Mesodermal cell (in vitro differentiated cells): ENCODE measurements around the gene TEX30. TPM values are rescaled to one million over a fixed set of nuclear protein-coding genes. Genes with fewer than 3 reads are reported as not detected.

Experiments used
- H3K27ac ChIP-seq: 2 replicates; pipeline ENCODE4 v1.7.0; 2013; ENCODE audit warnings: mild to moderate bottlenecking, low read depth, low read length, moderate library complexity; ENCODE audit not compliant: severe bottlenecking
- H3K36me3 ChIP-seq: 2 replicates; pipeline ENCODE4 v1.7.1; 2013; ENCODE audit warnings: mild to moderate bottlenecking, low read length, moderate library complexity; ENCODE audit not compliant: control insufficient read depth, insufficient read depth
- H3K4me1 ChIP-seq: one replicate; pipeline ENCODE4 v1.7.1; 2013; ENCODE audit warnings: mild to moderate bottlenecking, low read length; ENCODE audit not compliant: insufficient read depth, control insufficient read depth, poor library complexity, severe bottlenecking
- H3K4me3 ChIP-seq: 2 replicates; pipeline ENCODE4 v1.7.0; 2013; ENCODE audit warnings: low read length, control low read depth, mild to moderate bottlenecking; ENCODE audit not compliant: insufficient read depth, poor library complexity, severe bottlenecking; ENCODE audit errors: extremely low read depth
- H3K9me3 ChIP-seq: 2 replicates; pipeline ENCODE4 v1.7.1; 2013; ENCODE audit warnings: mild to moderate bottlenecking, low read length, moderate library complexity; ENCODE audit not compliant: control insufficient read depth
- WGBS, 2 experiments: methylation state at CpG; one replicate each; pipeline ENCODE4 v1.1.5; 2013; ENCODE audit warnings: missing lambda C conversion rate in 2 of 2; ENCODE audit not compliant: insufficient coverage in 2 of 2; 5-methylcytosine and 5-hydroxymethylcytosine counted together
- polyA plus RNA-seq, 2 experiments: library from polyadenylated mRNA; stranded (reverse); fragments of 50-300 nt; gene quantifications; one replicate each; pipeline ENCODE4 v1.2.3, GENCODE V29; 2013

TEX30 gene
- polyA plus RNA-seq (2013, experiment 1 of 2), result 12.7 TPM
- polyA plus RNA-seq (2013, experiment 2 of 2), result 11.5 TPM

GRCh38 chr13:102773441-102774213 is at the start of gene TEX30:
Gene TEX30 (minus strand): TSS chr13:102773786. CDS start chr13:102770026, 3,760 bp downstream.
- Histone ChIP-seq H3K4me3 (peak within 1 kb of the TSS; percentile 72), H3K27ac (no peak within 1 kb of the TSS)
- WGBS, 2 experiments, result 18 to 22% methylated on average over 70 to 81 of the region's 85 CpGs

GRCh38 chr13:102817907-102818306 is 44.3 kb upstream of the TEX30 start:
- Histone ChIP-seq H3K4me1 (peaks cover 12% of the 10 kb centered on the region), H3K9me3 (no peaks in the 10 kb centered on the region), H3K27ac (no peak overlapping the region), H3K36me3 (peaks cover 20% of the 10 kb centered on the region), H3K4me3 (no peak overlapping the region)

More at GRCh38 chr13:102773441-102774213, at the start of gene TEX30:
- H3K4me1 ChIP-seq, result peaks cover 4% of the 10 kb centered on the region
- H3K9me3 ChIP-seq, result no peaks in the 10 kb centered on the region
- H3K36me3 ChIP-seq, result peaks cover 3% of the 10 kb centered on the region

- H3K9me3 ChIP-seq, result no peaks in the 10 kb centered on the region
- no peak overlapping the region for H3K4me3 ChIP-seq
- no peak overlapping the region for H3K27ac ChIP-seq
- H3K4me1 ChIP-seq, result peaks cover 18% of the 10 kb centered on the region
- 100% methylated on average over 1 of the region's 1 CpG; no CpG with 5 or more reads in 1 of the 2 experiments for WGBS, 2 experiments
- H3K36me3 ChIP-seq, result peaks cover 16% of the 10 kb centered on the region
Observed at GRCh38 chr13:102817241-102817640, 43.7 kb upstream of the TEX30 start.

GRCh38 chr13:102816708-102817107 is 43.1 kb upstream of the TEX30 start:
- no peak overlapping the region for H3K4me3 ChIP-seq
- WGBS, 2 experiments, result 94 to 96% methylated on average over 2 of the region's 4 CpGs
- H3K36me3 ChIP-seq, result peaks cover 11% of the 10 kb centered on the region
- no peak overlapping the region for H3K27ac ChIP-seq
- peaks cover 20% of the 10 kb centered on the region for H3K4me1 ChIP-seq
- no peaks in the 10 kb centered on the region for H3K9me3 ChIP-seq

- WGBS, 2 experiments, result 96% methylated on average over 2 of the region's 5 CpGs
- Histone ChIP-seq H3K9me3 (peaks cover 5% of the 10 kb centered on the region), H3K4me1 (peaks cover 20% of the 10 kb centered on the region), H3K36me3 (peaks cover 11% of the 10 kb centered on the region), H3K27ac (no peak overlapping the region), H3K4me3 (no peak overlapping the region)
Observed at GRCh38 chr13:102815788-102816187, 42.2 kb upstream of the TEX30 start.

- Histone ChIP-seq H3K27ac (no peak overlapping the region), H3K4me3 (no peak overlapping the region), H3K4me1 (peaks cover 20% of the 10 kb centered on the region), H3K9me3 (peaks cover 5% of the 10 kb centered on the region), H3K36me3 (peaks cover 10% of the 10 kb centered on the region)
- WGBS, 2 experiments, result 50% methylated on average over 2 of the region's 6 CpGs
Observed at GRCh38 chr13:102814793-102815192, 41.2 kb upstream of the TEX30 start.

- Histone ChIP-seq H3K4me1 (peaks cover 20% of the 10 kb centered on the region), H3K27ac (no peak overlapping the region), H3K9me3 (peaks cover 5% of the 10 kb centered on the region), H3K4me3 (no peak overlapping the region), H3K36me3 (peaks cover 16% of the 10 kb centered on the region)
- 94 to 95% methylated on average over 6 of the region's 7 CpGs for WGBS, 2 experiments
Observed at GRCh38 chr13:102814025-102814607, 40.5 kb upstream of the TEX30 start.

GRCh38 chr13:102812611-102813287 is 39.2 kb upstream of the TEX30 start:
- Histone ChIP-seq H3K9me3 (peaks cover 5% of the 10 kb centered on the region), H3K4me3 (no peak overlapping the region), H3K4me1 (peaks cover 13% of the 10 kb centered on the region), H3K27ac (no peak overlapping the region), H3K36me3 (peaks cover 16% of the 10 kb centered on the region)

- no CpG with 5 or more reads among the region's 3 CpGs for WGBS, 2 experiments
- Histone ChIP-seq H3K9me3 (peaks cover 5% of the 10 kb centered on the region), H3K36me3 (peaks cover 23% of the 10 kb centered on the region)
Observed at GRCh38 chr13:102807699-102808098, 34.1 kb upstream of the TEX30 start.

GRCh38 chr13:102805680-102806079 is 32.1 kb upstream of the TEX30 start:
- WGBS, 2 experiments, result 80% methylated on average over 1 of the region's 3 CpGs; no CpG with 5 or more reads in 1 of the 2 experiments

More at GRCh38 chr13:102807699-102808098, 34.1 kb upstream of the TEX30 start:
- Histone ChIP-seq H3K4me3 (no peak overlapping the region), H3K4me1 (peaks cover 6% of the 10 kb centered on the region), H3K27ac (no peak overlapping the region)

More at GRCh38 chr13:102805680-102806079, 32.1 kb upstream of the TEX30 start:
- no peaks in the 10 kb centered on the region for H3K4me1 ChIP-seq
- no peak overlapping the region for H3K27ac ChIP-seq
- peaks cover 16% of the 10 kb centered on the region for H3K36me3 ChIP-seq
- no peaks in the 10 kb centered on the region for H3K9me3 ChIP-seq
- no peak overlapping the region for H3K4me3 ChIP-seq
